DND-41 (cell line): ENCODE data around the gene SLC27A2.

Source experiments
- CTCF ChIP-seq: IDR thresholded peaks from 2 replicates; pipeline ENCODE4 v1.5.1; 2012; ENCODE audit warnings: borderline replicate concordance, low read length, moderate library complexity, mild to moderate bottlenecking; ENCODE audit not compliant: poor library complexity, severe bottlenecking; ENCODE audit errors: extremely low read depth
- EZH2 ChIP-seq: IDR thresholded peaks from 3 replicates; pipeline ENCODE4 v1.6.1; 2012; ENCODE audit warnings: borderline replicate concordance, low read depth, mild to moderate bottlenecking, moderate library complexity, low read length, inconsistent platforms; ENCODE audit not compliant: severe bottlenecking

- TF ChIP-seq CTCF (no peak), EZH2 (no peak)
Measured at GRCh38 chr15:50184863-50185504, 3.0 kb downstream of the SLC27A2 start.
